ENCODE measurements around the gene FGF5.
"Not testable (repeated sequence)": the region's sequence is repeated elsewhere in the genome, so short reads cannot be mapped to it uniquely, and the experiment has no call there.

FGF5 gene

GRCh38 chr4:80254114-80254513, 12.3 kb upstream of the FGF5 start:
- no peak for DNase-seq

GRCh38 chr4:80255329-80256095, 11.0 kb upstream of the FGF5 start:
- no peak for DNase-seq

GRCh38 chr4:80257851-80258250, 8.6 kb upstream of the FGF5 start:
- DNase-seq = no peak

- DNase-seq = no peak
These were observed 7.5 kb upstream of the FGF5 start for GRCh38 chr4:80259012-80259411.

GRCh38 chr4:80259817-80260216, 6.6 kb upstream of the FGF5 start:
- DNase-seq = no peak

- DNase-seq = no peak
These were observed 4.4 kb upstream of the FGF5 start for GRCh38 chr4:80261989-80262600.

- DNase-seq = no peak
These were observed 2.7 kb upstream of the FGF5 start for GRCh38 chr4:80263541-80264351.

- DNase-seq = no peak
These were observed 2.2 kb upstream of the FGF5 start for GRCh38 chr4:80264352-80264647.

GRCh38 chr4:80264825-80265224, 1.6 kb upstream of the FGF5 start:
- no peak for DNase-seq

GRCh38 chr4:80265571-80266252, 752 bp upstream of the FGF5 start:
- no peak for DNase-seq

GRCh38 chr4:80266902-80267380, 477 bp downstream of the FGF5 start:
- DNase-seq = no peak

- no peak for DNase-seq
These were observed 1.8 kb downstream of the FGF5 start for GRCh38 chr4:80268081-80268823.

- no peak for DNase-seq
These were observed 2.5 kb downstream of the FGF5 start for GRCh38 chr4:80268936-80269335.

- DNase-seq = no peak
These were observed 3.9 kb downstream of the FGF5 start for GRCh38 chr4:80270321-80270720.

GRCh38 chr4:80270868-80271267, 4.4 kb downstream of the FGF5 start:
- DNase-seq = no peak

- no peak for DNase-seq
These were observed 5.3 kb downstream of the FGF5 start for GRCh38 chr4:80271801-80272200.

- no peak for DNase-seq
These were observed 10.5 kb downstream of the FGF5 start for GRCh38 chr4:80276931-80277330.

GRCh38 chr4:80279751-80280150, 13.3 kb downstream of the FGF5 start:
- DNase-seq = no peak

- DNase-seq = no peak
These were observed 20.0 kb downstream of the FGF5 start for GRCh38 chr4:80286451-80286850.

GRCh38 chr4:80290665-80291064, 24.2 kb downstream of the FGF5 start:
- not testable (repeated sequence) for DNase-seq

- no peak for DNase-seq
These were observed 27.7 kb downstream of the FGF5 start for GRCh38 chr4:80294206-80294605.

- no peak for DNase-seq
These were observed 28.9 kb downstream of the FGF5 start for GRCh38 chr4:80295336-80295735.

GRCh38 chr4:80295826-80296225, 29.4 kb downstream of the FGF5 start:
- no peak for DNase-seq

Data from stimulated activated CD8-positive, alpha-beta memory T cell treated with anti-CD3 and anti-CD28 coated beads, Interleukin-4, amount 100 ng/mL, for 48 hours (primary cell).